Activated CD4-positive, alpha-beta memory T cell treated with anti-CD3 and anti-CD28 coated beads, Interleukin-2, amount 10 ng/mL, durations not matched to agents 7 days and 5 days (primary cell): ENCODE results near the gene TLE6. TPM values are rescaled to one million over a fixed set of nuclear protein-coding genes. Genes with fewer than 3 reads are reported as not detected.
"Not testable (repeated sequence)": the region's sequence is repeated elsewhere in the genome, so short reads cannot be mapped to it uniquely, and the experiment has no call there.

ENCODE experiments used
- CTCF ChIA-PET: fragments of 350-600 bp; sonication (Branson Sonifier 250); formaldehyde crosslinking; loops from one replicate; lab custom pipeline; 2021; ENCODE audit warnings: antibody characterized with exemption, inconsistent platforms; lab: Charles Lee
- POLR2A ChIA-PET: fragments of 350-600 bp; sonication (Branson Sonifier 250); formaldehyde crosslinking; loops from one replicate; lab custom pipeline; 2021; ENCODE audit warnings: antibody characterized with exemption; lab: Charles Lee
- DNase-seq: peaks from one replicate; pipeline ENCODE4 v3.0.0-alpha.2; 2020
- H3K27ac Mint-ChIP-seq: one replicate; pipeline ENCODE4 v1.8.0; 2021; ENCODE audit warnings: mild to moderate bottlenecking, mixed read lengths
- H3K27me3 Mint-ChIP-seq: one replicate; pipeline ENCODE4 v1.8.0; 2021; ENCODE audit warnings: mixed read lengths
- H3K36me3 Mint-ChIP-seq: one replicate; pipeline ENCODE4 v1.8.0; 2021; ENCODE audit warnings: low read depth, mixed read lengths
- H3K4me1 Mint-ChIP-seq: one replicate; pipeline ENCODE4 v1.8.0; 2021; ENCODE audit warnings: mixed read lengths
- H3K4me3 Mint-ChIP-seq: one replicate; pipeline ENCODE4 v1.8.0; 2021; ENCODE audit warnings: mild to moderate bottlenecking, mixed read lengths
- H3K9me3 Mint-ChIP-seq: one replicate; pipeline ENCODE4 v1.8.0; 2021; ENCODE audit warnings: mixed read lengths
- total RNA-seq, 2 experiments: library from RNA; stranded (reverse); gene quantifications; one replicate each; pipeline ENCODE4 v1.2.3, GENCODE V29; 2021

TLE6 gene
- 1 to 10 TPM; 1.1 to 2.0 TPM for total RNA-seq

DNA sequence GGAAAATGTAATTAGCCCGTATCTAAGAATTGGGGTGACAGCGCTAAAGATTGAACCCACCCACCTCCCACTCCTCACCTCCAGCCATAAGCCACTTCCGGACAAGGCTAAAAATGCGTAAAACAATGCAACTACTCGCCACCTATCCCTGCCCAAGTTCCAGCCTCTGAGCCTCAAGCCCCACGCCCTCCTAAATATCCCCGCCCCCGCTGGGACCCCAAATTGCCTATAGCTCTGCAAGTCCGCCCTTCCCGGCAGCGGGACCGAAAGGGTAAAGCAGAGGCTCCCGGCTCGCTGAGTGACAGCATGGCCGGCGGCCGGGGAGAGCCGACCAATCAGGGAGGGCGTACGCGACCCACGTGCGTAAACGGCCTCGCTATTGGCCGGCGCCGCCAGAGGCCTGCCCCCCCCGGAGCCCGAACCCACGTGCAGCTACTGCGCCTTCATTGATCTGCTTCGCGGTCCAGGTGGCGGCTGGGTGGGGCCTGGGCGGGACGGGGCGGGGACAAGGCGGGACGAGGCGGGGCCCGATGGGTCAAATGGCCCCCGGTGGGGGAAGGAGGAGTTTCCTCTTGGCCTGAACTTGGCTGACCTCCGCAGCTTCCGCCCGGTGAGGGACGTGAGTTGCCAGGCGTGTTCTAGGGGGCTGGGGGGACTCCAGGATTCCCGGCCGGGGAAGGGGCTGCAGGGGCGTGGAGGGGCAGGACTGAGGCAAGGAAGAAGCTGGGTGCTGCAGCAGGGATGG lies at the start of gene TLE6:
TSS of gene TLE6 (plus strand) at position 564 of the 745 bp plus-strand sequence. CDS start 670 bp downstream, outside the sequence.
- Mint-ChIP-seq H3K4me3 (peak within 1 kb of the TSS; percentile 90), H3K27me3 (peaks cover 9% of the 10 kb centered on the region), H3K27ac (peak within 1 kb of the TSS; percentile 74), H3K4me1 (peaks cover 21% of the 10 kb centered on the region), H3K36me3 (no peaks in the 10 kb centered on the region), H3K9me3 (no peaks in the 10 kb centered on the region)
- DNase-seq, result peak; percentile 96
- POLR2A ChIA-PET, result interaction anchor here (0.6 to 2.6 kb wide), 5 partner anchors 9 to 202 kb away, joined by 3 to 14 read pairs (median 4); no protein-coding TSS in a partner anchor
- CTCF ChIA-PET, result interaction anchor here (1.0 to 3.4 kb wide), 6 partner anchors 15 to 149 kb away, joined by 3 to 19 read pairs (median 8); no protein-coding TSS in a partner anchor

DNA sequence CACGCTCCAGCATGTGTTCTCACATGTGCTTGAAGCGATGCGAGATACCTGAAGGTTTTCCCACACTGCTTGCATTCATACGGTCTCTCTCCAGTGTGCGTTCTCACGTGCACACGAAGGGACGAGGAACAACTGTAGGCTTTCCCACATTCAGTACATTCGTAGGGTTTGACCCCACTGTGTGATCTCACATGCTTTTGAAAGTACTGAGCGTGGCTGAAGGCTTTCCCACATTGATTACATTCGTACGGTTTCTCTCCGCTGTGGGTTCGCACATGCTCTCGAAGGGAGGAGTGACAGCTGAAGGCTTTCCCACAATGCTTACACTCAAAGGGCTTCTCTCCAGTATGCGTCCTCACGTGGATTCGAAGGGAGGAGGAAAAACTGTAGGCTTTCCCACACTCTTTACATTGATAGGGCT lies 43.9 kb upstream of the TLE6 start:
- Mint-ChIP-seq H3K9me3 (peaks cover 36% of the 10 kb centered on the region), H3K4me3 (no peak overlapping the region), H3K4me1 (no peaks in the 10 kb centered on the region), H3K27me3 (no peaks in the 10 kb centered on the region), H3K36me3 (peaks cover 67% of the 10 kb centered on the region), H3K27ac (no peak overlapping the region)
- ChIA-PET POLR2A (no interaction called here), CTCF (no interaction called here)
- no peak for DNase-seq

DNA sequence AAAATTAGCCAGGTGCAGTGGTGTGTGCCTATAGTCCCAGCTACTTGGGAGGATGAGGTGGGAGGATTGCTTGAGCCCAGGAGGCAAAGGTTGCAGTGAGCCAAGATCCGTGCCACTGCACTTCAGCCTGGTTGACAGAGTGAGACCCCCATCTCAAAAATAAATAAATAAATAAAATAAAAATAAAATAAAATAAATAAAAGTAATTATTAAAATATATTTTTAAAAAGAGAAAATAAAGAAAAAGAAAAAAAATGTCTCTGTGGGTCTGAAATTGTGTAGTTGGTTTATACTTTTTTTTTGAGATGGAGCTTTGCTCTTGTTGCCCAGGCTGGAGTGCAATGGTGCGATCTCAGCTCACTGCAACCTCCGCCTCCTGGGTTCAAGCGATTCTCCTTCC lies 41.5 kb upstream of the TLE6 start:
- Mint-ChIP-seq H3K36me3 (peaks cover 73% of the 10 kb centered on the region), H3K9me3 (peaks cover 36% of the 10 kb centered on the region)
- H3K27ac Mint-ChIP-seq, H3K27me3 Mint-ChIP-seq, CTCF ChIA-PET, POLR2A ChIA-PET, H3K4me3 Mint-ChIP-seq, DNase-seq, H3K4me1 Mint-ChIP-seq: not testable (repeated sequence)

DNA sequence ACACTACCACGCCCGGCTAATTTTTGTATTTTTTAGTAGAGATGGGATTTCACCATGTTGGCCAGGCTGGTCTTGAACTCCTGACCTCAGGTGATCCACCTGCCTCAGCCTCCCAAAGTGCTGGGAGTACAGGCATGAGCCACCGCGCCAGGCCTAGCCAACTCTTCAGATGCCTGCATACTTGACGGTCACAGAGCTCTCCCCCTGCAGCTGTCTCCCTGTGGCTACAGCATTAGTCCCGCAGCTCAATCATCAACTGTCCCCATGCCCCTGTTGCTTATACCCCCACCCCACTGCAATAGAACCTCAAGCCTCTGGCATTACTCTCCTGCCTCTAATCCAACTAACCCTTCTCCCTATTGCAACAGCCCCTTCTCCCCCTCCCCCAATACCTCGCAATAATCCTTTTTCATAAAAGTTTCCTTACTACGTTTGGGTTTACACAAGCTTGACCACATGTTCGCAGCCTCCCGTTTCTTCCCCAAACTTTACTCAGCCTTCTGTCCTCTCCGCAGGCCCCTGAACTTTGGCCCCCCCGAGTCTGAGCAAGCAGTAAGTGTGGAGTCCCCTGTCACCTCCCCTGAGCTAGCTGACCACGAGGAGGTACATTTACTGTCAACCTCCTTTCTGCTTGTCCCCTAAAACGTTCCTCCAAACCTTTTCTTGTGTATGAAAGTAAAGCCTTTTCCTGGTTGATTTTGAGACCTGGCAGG lies 34.3 kb upstream of the TLE6 start:
- ChIA-PET CTCF (interaction anchor here (1.2 kb wide), 1 partner anchor 8 kb away, joined by 5 read pairs; no protein-coding TSS in a partner anchor), POLR2A (no interaction called here)
- H3K27ac Mint-ChIP-seq, result no peak overlapping the region
- peaks cover 29% of the 10 kb centered on the region for H3K4me1 Mint-ChIP-seq
- no peak for DNase-seq
- peak overlapping the region; percentile 32 for H3K4me3 Mint-ChIP-seq
- peaks cover 3% of the 10 kb centered on the region for H3K9me3 Mint-ChIP-seq
- peaks cover 23% of the 10 kb centered on the region for H3K36me3 Mint-ChIP-seq
- H3K27me3 Mint-ChIP-seq, result no peaks in the 10 kb centered on the region

DNA sequence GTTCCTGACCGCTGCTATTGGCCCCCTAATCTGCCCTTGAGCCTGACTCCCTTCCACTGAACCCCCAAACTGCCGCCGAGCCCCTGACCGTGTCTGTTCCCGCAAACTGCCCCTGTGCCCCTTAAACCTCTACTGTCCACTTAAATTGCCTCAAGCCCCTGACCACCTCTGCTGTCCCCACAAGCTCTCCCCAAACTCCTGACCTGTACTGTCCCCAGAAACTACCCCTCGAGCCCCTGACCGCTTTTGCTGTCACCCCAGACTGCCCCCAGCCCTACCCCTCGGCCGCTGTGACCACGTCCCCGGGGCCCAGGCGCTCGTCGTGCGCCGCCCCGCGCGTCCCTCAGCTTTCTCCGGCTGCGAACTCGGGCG lies 33.0 kb upstream of the TLE6 start:
- no peak for DNase-seq
- H3K4me1 Mint-ChIP-seq, result peaks cover 37% of the 10 kb centered on the region
- H3K27ac Mint-ChIP-seq, result no peak overlapping the region
- ChIA-PET POLR2A (interaction anchor here (0.5 kb wide), 1 partner anchor 238 kb away, joined by 3 read pairs; no protein-coding TSS in a partner anchor), CTCF (no interaction called here)
- peak overlapping the region; percentile 90 for H3K4me3 Mint-ChIP-seq
- no peaks in the 10 kb centered on the region for H3K27me3 Mint-ChIP-seq
- peaks cover 19% of the 10 kb centered on the region for H3K36me3 Mint-ChIP-seq
- peaks cover under 1% of the 10 kb centered on the region for H3K9me3 Mint-ChIP-seq

DNA sequence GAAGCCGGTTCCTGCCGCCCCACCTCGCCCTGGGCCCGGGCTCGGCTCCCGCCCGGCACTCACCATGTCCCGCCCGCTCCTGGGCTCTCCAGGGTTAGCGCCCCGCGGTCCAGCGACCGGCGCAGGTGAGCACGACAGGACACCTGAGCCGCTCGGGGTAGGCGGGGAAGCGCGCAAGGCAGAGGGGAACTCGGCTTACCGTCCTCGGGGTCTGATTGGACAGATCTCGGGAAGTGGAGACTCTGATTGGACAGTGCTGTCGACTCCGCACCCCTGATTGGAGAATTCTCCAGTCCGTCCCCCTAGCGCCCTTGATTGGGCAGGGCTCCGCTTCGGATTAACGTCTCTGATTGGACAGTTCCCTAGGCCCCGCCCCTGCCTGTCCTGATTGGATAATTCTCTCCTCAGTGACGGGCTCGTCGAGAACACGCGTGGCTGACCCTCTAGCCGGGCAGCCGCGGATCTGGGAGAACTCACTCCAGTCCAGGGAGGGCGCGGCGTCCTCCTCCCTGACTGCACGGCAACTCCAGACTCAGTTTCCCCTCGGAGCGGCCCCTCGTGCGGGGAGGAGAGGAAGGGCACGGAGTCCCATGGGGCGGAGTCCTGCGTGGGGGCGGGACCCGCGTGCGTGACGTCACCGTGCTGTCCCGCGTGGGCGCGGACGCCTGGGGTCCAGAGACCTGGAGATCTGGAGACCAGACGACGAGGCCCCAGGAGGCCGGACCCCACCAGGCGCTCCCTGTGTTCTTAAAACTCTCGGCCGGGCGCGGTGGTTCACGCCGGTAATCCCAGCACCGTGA lies 32.4 kb upstream of the TLE6 start, which contains the start of gene ZNF77:
TSS of gene ZNF77 (minus strand) at position 197 of the 800 bp plus-strand sequence. CDS start at position 66, 131 bp downstream.
- H3K9me3 Mint-ChIP-seq, result no peaks in the 10 kb centered on the region

DNA sequence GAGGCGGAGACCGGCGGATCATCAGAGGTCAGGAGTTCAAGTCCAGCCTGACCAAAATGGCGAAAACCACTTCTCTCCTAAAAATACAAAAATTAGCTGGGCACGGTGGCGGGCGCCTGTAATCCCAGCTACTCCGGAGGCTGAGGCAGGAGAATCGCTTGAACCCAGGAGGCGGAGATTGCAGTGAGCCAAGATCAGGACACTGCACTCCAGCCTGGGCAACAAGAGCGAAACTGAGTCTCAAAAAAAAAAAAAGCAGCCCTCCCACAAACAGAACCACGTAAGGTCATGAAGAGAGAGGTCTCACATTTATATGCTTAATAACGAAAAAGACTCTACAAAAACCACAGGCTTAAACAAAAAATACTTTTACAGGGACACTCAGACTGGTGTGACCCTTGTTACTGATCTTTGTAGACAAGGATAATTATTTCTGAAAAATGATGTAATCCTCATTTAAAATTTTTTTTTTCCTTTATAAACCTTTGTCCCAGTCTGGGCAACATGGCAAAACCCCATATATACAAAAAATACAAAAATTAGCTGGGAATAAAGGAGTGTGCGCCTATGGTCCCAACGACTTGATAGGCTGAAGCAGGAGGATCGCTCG lies 31.7 kb upstream of the TLE6 start:
- H3K27ac Mint-ChIP-seq, result peak overlapping the region; percentile 61
- ChIA-PET CTCF (interaction anchor here (0.6 kb wide), 1 partner anchor 393 kb away, joined by 5 read pairs; no protein-coding TSS in a partner anchor), POLR2A (no interaction called here)

More for the DNA sequence above, 32.4 kb upstream of the TLE6 start, which contains the start of gene ZNF77:
- peak within 1 kb of the TSS; percentile 86 for H3K27ac Mint-ChIP-seq
- ChIA-PET CTCF (no interaction called here), POLR2A (no interaction called here)
- H3K27me3 Mint-ChIP-seq, result no peaks in the 10 kb centered on the region
- H3K4me3 Mint-ChIP-seq, result peak within 1 kb of the TSS; percentile 90
- peaks cover 15% of the 10 kb centered on the region for H3K36me3 Mint-ChIP-seq
- peak; percentile 99 for DNase-seq
- peaks cover 43% of the 10 kb centered on the region for H3K4me1 Mint-ChIP-seq

DNA sequence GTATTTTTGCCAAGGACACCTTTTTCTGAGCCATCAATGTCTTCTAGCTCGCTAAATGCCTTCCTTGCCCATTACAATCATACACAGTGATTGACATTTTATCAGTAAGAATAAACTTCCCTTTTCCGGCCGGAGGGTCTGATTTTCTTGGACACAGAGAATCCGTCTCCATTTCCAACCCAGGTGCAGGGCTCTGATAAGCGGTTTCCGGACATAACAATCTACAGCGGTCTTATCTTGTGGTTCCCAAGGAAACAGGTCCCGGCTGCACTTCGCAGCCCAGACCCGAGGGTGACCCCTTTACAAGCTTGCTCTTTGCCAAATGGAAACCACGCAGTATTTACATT lies 27.5 kb upstream of the TLE6 start:
- H3K36me3 Mint-ChIP-seq, result peaks cover 16% of the 10 kb centered on the region
- peaks cover 43% of the 10 kb centered on the region for H3K4me1 Mint-ChIP-seq
- DNase-seq, result no peak
- peak overlapping the region; percentile 91 for H3K27ac Mint-ChIP-seq
- POLR2A ChIA-PET, result interaction anchor here (0.9 to 2.1 kb wide), 12 partner anchors 13 to 326 kb away, joined by 3 to 10 read pairs (median 4); partner anchors contain the start of genes S1PR4 and ZNF57
- CTCF ChIA-PET, result interaction anchor here (0.7 to 4.9 kb wide), 40 partner anchors 7 to 354 kb away, joined by 3 to 52 read pairs (median 5); partner anchors contain the start of genes TLE5, TLE6, ZNF555 and ZNF57
- no peaks in the 10 kb centered on the region for H3K9me3 Mint-ChIP-seq
- no peaks in the 10 kb centered on the region for H3K27me3 Mint-ChIP-seq
- peak overlapping the region; percentile 94 for H3K4me3 Mint-ChIP-seq

More for the DNA sequence above, 31.7 kb upstream of the TLE6 start:
- DNase-seq, result no peak
- Mint-ChIP-seq H3K4me3 (peak overlapping the region; percentile 90), H3K36me3 (peaks cover 17% of the 10 kb centered on the region), H3K9me3 (no peaks in the 10 kb centered on the region), H3K4me1 (peaks cover 50% of the 10 kb centered on the region), H3K27me3 (no peaks in the 10 kb centered on the region)

DNA sequence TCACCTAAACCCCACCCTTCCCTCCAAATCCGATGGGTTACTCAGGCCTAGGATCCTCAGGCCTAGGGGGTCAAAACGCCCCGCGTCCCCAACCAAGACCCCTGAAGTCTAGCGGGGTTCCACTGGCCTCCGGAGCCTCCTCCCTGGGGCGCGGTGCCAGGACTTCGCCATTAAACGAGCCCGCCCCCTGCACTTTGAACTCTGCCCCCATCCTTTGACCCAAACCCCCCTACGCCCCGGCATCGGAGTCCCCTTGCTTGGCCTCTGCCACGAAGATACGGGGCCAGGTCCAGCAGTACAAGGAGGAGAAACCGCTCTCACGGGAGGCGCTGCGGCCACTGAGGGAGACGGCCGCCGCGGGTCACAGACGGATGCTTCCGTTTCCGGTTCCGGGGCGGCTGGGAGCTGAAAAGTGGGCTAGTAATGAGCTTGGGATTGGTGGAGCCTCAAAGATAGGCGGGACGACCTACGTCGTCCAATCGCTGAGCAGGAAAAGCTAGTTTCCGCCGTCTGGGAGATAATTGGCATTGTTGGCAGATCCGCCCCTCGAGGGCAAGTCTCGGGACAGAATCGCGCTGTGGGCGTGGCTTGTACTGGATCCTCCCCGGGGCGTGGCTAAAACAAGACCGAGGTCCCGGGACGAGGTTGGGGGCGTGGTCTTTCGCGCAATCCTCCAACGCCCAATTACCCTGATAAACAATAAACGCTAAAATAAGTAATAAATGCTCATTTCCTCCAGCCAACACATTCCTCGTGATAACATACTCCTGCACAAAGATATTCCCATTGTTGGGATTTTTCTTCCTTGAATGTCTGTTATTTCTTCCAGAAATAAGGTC lies 26.9 kb upstream of the TLE6 start:
- Mint-ChIP-seq H3K27me3 (no peaks in the 10 kb centered on the region), H3K27ac (peak overlapping the region; percentile 91), H3K36me3 (peaks cover 16% of the 10 kb centered on the region), H3K4me3 (peak overlapping the region; percentile 94), H3K4me1 (peaks cover 37% of the 10 kb centered on the region), H3K9me3 (no peaks in the 10 kb centered on the region)
- peak; percentile 100 for DNase-seq
- CTCF ChIA-PET, result interaction anchor here (0.6 to 4.9 kb wide), 50 partner anchors 8 to 1686 kb away, joined by 3 to 52 read pairs (median 4); partner anchors contain the start of genes TLE5, TLE6, ZNF555 and ZNF57
- POLR2A ChIA-PET, result interaction anchor here (0.7 to 2.1 kb wide), 18 partner anchors 12 to 544 kb away, joined by 3 to 10 read pairs (median 4); partner anchors contain the start of genes GADD45B, S1PR4 and ZNF57

DNA sequence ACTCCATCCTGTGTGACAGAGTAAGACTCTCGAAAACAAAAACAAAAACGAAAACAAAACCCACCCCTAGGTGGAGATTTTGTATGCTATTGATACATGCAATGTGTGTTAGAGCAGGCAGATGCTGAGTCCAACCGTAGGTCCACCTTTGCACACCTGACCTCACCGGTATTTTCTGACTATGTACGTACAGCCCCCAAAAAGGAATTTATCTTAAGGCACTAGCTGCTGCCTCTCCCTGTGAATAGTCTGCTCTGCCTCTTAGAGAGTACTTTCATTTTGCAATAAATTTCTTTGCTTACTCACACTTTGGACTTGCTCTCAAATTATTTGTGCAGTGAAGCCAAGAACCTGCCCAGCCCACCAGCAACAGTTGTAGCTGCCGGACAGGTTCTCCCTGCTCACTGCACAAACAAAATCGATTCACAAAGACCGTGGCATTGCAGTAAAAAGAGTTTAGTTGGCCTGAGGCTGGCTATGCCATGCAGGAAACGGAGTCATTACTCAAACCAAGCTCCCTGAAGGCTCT lies 24.3 kb upstream of the TLE6 start:
- Mint-ChIP-seq H3K27me3 (no peaks in the 10 kb centered on the region), H3K4me1 (peaks cover 30% of the 10 kb centered on the region), H3K27ac (no peak overlapping the region), H3K36me3 (peaks cover 9% of the 10 kb centered on the region), H3K9me3 (no peaks in the 10 kb centered on the region), H3K4me3 (no peak overlapping the region)
- DNase-seq, result no peak
- CTCF ChIA-PET, result interaction anchor here (0.9 to 4.9 kb wide), 3 partner anchors 9 to 156 kb away, joined by 3 to 52 read pairs (median 5); no protein-coding TSS in a partner anchor
- POLR2A ChIA-PET, result no interaction called here

DNA sequence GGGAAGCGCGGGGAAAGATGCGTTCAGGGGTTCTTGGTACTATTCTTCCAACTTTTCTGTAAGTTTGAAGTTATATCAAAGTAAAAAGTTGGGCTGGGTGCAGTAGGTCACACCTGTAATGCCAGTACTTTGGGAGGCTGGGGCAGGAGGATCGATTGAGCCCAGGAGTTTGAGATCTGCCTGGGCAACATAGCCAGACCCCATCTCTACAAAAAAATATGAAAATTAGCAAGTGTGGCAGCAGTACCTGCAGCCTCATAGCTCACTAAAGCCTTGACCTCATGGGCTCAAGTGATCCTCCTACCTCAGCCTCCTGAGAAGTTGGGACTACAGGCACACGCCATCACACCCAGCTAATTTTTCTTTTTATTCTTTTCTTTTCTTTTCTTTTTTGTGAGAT lies 20.2 kb upstream of the TLE6 start:
- no peaks in the 10 kb centered on the region for H3K9me3 Mint-ChIP-seq
- no peaks in the 10 kb centered on the region for H3K27me3 Mint-ChIP-seq
- CTCF ChIA-PET, result interaction anchor here (3.2 kb wide), 1 partner anchor 147 kb away, joined by 18 read pairs; no protein-coding TSS in a partner anchor
- POLR2A ChIA-PET, result interaction anchor here (0.6 kb wide), 1 partner anchor 114 kb away, joined by 3 read pairs; no protein-coding TSS in a partner anchor
- H3K4me3 Mint-ChIP-seq, result no peak overlapping the region
- no peak for DNase-seq
- no peaks in the 10 kb centered on the region for H3K36me3 Mint-ChIP-seq
- peaks cover 7% of the 10 kb centered on the region for H3K4me1 Mint-ChIP-seq
- H3K27ac Mint-ChIP-seq, result no peak overlapping the region
